Osteoblast (primary cell): ENCODE results near the gene TTBK1. TPM values are rescaled to one million over a fixed set of nuclear protein-coding genes. Genes with fewer than 3 reads are reported as not detected.

Experiments used
- DNase-seq: peaks from one replicate; pipeline ENCODE4 v3.0.0; 2011; ENCODE audit warnings: low spot score, mixed read lengths; ENCODE audit not compliant: insufficient read length; ENCODE audit errors: missing footprints
- H2AFZ ChIP-seq: 2 replicates; pipeline ENCODE4 v1.6.0; 2011; ENCODE audit warnings: mild to moderate bottlenecking, low read length
- H3K27ac ChIP-seq: 2 replicates; pipeline ENCODE4 v1.5.1; 2011; ENCODE audit warnings: mild to moderate bottlenecking, low read depth, low read length, moderate library complexity
- H3K27me3 ChIP-seq: 2 replicates; pipeline ENCODE4 v1.6.0; 2012; ENCODE audit warnings: mild to moderate bottlenecking, control low read depth, inconsistent platforms, low read length, moderate library complexity; ENCODE audit not compliant: insufficient read depth
- H3K36me3 ChIP-seq: 2 replicates; pipeline ENCODE4 v1.5.1; 2011; ENCODE audit warnings: mild to moderate bottlenecking, low read length, control low read depth, moderate library complexity; ENCODE audit not compliant: insufficient read depth
- H3K4me1 ChIP-seq: 2 replicates; pipeline ENCODE4 v1.5.1; 2011; ENCODE audit warnings: mild to moderate bottlenecking, low read length, control low read depth, moderate library complexity; ENCODE audit not compliant: insufficient read depth
- H3K4me2 ChIP-seq: 2 replicates; pipeline ENCODE4 v1.6.0; 2011; ENCODE audit warnings: mild to moderate bottlenecking, low read length; ENCODE audit not compliant: insufficient read depth
- H3K4me3 ChIP-seq: fragments of 200-600 bp; sonication (generic); 3 replicates; pipeline ENCODE4 v1.5.1; 2012; ENCODE audit warnings: mild to moderate bottlenecking, low read length, inconsistent platforms; ENCODE audit not compliant: insufficient read depth
- H3K79me2 ChIP-seq: 2 replicates; pipeline ENCODE4 v1.6.0; 2012; ENCODE audit warnings: mild to moderate bottlenecking, low read length, control low read depth, inconsistent platforms; ENCODE audit not compliant: insufficient read depth
- H3K9me3 ChIP-seq: 2 replicates; pipeline ENCODE4 v1.5.1; 2011; ENCODE audit warnings: low read depth, low read length, control low read depth
- H4K20me1 ChIP-seq: 2 replicates; pipeline ENCODE4 v1.6.0; 2012; ENCODE audit warnings: mild to moderate bottlenecking, low read length, control low read depth; ENCODE audit not compliant: insufficient read depth
- CTCF ChIP-seq: IDR thresholded peaks from 2 replicates; pipeline ENCODE4 v1.5.1; 2011; ENCODE audit warnings: mild to moderate bottlenecking, low read depth, low read length, moderate library complexity; ENCODE audit errors: extremely low read depth
- total RNA-seq: library from RNA; depleted of rRNA; stranded (reverse); fragments of >200 nt; gene quantifications from 2 replicates; pipeline ENCODE4 v1.2.3, GENCODE V29; 2012

TTBK1 gene
- total RNA-seq, 1 donor = under 0.01 TPM

DNA sequence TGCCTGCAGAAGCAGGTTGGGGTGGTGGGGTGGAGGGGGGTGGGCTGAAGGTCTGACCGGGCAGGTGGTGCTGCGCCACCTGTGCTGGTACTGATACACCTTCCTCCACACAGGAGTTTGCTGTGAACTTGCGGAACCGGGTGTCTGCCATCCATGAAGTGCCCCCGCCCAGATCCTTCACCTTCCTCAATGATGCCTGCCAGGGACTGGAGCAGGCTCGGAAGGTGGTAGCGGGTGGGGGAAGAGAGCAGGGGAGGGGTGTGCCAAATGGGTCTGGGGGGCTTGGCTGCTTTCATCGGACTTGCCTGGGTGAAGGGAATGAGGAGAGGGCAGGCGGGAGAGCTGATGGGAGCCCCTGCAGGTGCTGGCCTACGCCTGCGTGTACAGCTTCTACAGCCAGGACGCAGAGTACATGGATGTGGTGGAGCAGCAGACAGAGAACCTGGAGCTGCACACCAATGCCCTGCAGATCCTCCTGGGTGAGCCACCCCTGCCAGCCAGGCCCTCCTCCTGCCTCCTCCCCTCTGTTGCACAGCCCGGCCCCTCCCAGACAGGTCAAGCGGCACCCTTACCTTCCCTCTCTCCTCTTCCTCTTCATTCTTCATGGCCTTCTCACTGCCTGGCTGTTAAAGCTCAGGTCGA is 20.7 kb upstream of the TTBK1 start:
- H3K4me1 ChIP-seq = no peaks in the 10 kb centered on the region
- H4K20me1 ChIP-seq = no peaks in the 10 kb centered on the region
- no peak overlapping the region for H3K4me2 ChIP-seq
- H3K4me3 ChIP-seq = no peak overlapping the region
- H2AFZ ChIP-seq = no peak overlapping the region
- no peaks in the 10 kb centered on the region for H3K9me3 ChIP-seq
- no peaks in the 10 kb centered on the region for H3K79me2 ChIP-seq
- H3K36me3 ChIP-seq = peaks cover 12% of the 10 kb centered on the region
- DNase-seq = peak; percentile 74
- no peak for TF ChIP-seq CTCF
- H3K27ac ChIP-seq = no peak overlapping the region
- H3K27me3 ChIP-seq = no peaks in the 10 kb centered on the region

- peaks cover 12% of the 10 kb centered on the region for H3K36me3 ChIP-seq
- H3K27me3 ChIP-seq = no peaks in the 10 kb centered on the region
- H3K4me1 ChIP-seq = no peaks in the 10 kb centered on the region
- H3K4me3 ChIP-seq = no peak overlapping the region
- no peaks in the 10 kb centered on the region for H4K20me1 ChIP-seq
- H2AFZ ChIP-seq = no peak overlapping the region
- H3K27ac ChIP-seq = no peak overlapping the region
- no peaks in the 10 kb centered on the region for H3K9me3 ChIP-seq
- TF ChIP-seq CTCF = no peak
- H3K79me2 ChIP-seq = no peaks in the 10 kb centered on the region
- peak; percentile 11 for DNase-seq
- H3K4me2 ChIP-seq = no peak overlapping the region
These were observed 20.1 kb upstream of the TTBK1 start for GRCh38 chr6:43223175-43223574.

GRCh38 chr6:43226192-43226851 is 17.0 kb upstream of the TTBK1 start:
- no peak for TF ChIP-seq CTCF
- no peaks in the 10 kb centered on the region for H3K79me2 ChIP-seq
- peaks cover 7% of the 10 kb centered on the region for H3K36me3 ChIP-seq
- no peak overlapping the region for H3K4me2 ChIP-seq
- no peaks in the 10 kb centered on the region for H3K4me1 ChIP-seq
- H2AFZ ChIP-seq = no peak overlapping the region
- peaks cover 7% of the 10 kb centered on the region for H3K27me3 ChIP-seq
- peak; percentile 41 for DNase-seq
- H4K20me1 ChIP-seq = no peaks in the 10 kb centered on the region
- no peak overlapping the region for H3K4me3 ChIP-seq
- no peaks in the 10 kb centered on the region for H3K9me3 ChIP-seq
- no peak overlapping the region for H3K27ac ChIP-seq

DNA sequence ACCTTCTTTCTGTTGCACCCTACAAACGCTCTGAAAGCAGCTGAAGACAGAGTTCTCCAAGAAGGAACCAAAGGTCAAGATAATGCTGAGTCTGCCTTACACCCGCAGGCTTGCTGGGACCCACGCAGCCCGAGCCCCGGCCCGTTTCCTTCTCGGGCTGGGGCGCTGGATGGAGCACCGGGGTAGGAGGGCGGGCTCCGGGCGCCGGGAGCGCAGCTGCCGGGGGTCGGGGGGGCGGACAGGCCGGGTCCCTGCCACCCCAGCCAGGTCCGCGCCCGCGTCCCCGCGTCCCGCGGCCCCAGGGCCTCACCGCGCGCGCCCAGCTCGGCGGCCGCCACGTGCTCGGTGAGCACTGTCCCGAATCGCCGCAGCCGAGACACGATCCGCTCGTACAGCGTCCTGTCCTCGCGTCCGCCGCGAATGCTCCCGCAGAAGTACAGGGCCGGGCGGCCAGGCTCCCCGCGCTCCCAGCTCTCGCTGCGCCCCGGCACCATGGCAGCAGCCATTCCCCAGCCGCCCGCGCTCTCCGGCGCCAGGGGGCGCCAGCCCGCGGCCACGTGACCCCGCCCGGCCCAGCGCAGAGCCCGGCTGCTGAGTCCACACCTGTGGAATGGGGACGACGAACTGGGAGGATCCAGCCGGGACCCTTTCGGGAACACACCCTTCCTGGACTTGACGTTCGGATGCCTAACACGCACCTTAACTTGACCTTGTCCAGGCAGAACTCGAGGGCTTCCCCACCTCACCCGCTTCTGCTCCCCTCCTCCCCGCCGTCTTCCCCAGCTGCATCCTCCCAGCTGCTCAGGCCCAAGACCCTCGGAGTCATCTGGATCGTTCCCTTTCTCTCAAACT is 14.1 kb upstream of the TTBK1 start, which contains the start of gene DNPH1:
TSS of gene DNPH1 (minus strand) at position 531 of the 852 bp plus-strand sequence. CDS start at position 506, 25 bp downstream.
- Histone ChIP-seq H3K9me3 (no peaks in the 10 kb centered on the region), H2AFZ (peak within 1 kb of the TSS; percentile 93), H3K4me3 (peak within 1 kb of the TSS; percentile 78), H3K4me1 (no peaks in the 10 kb centered on the region), H4K20me1 (no peaks in the 10 kb centered on the region), H3K4me2 (peak within 1 kb of the TSS; percentile 92), H3K79me2 (no peaks in the 10 kb centered on the region), H3K27me3 (peaks cover 19% of the 10 kb centered on the region), H3K27ac (no peak within 1 kb of the TSS), H3K36me3 (no peaks in the 10 kb centered on the region)
- TF ChIP-seq CTCF = peak; percentile 64
- DNase-seq = peak; percentile 99
